ENCODE results near the gene PFKFB4. TPM values are rescaled to one million over a fixed set of nuclear protein-coding genes. Genes with fewer than 3 reads are reported as not detected.

The PFKFB4 gene
- total and polyA plus RNA-seq, 10 donors = 2.0 to 43.1 (median 19.4) TPM

- no peaks in the 10 kb centered on the region for H3K9me3 ChIP-seq
- H3K27ac ChIP-seq = peak overlapping the region; percentile 87 to 99 (median 95)
- 84 to 91% (median 86%) methylated on average over 5 of the region's 5 CpGs for WGBS, 5 donors
- intact Hi-C loops (cut with DNase I; ENCODE audit: low total_unique reads) = no loop called here
- no peak for DNase-seq
- H3K27me3 ChIP-seq (replicated peaks in 1 of 7) = no peaks in the 10 kb centered on the region
- peaks cover 46 to 95% (median 78%) of the 10 kb centered on the region in 6 donors for H3K4me1 ChIP-seq
- TF ChIP-seq POLR2A (IDR thresholded peaks at IDR 0.05) (no peak), POLR2AphosphoS5 (IDR thresholded peaks at IDR 0.05) (no peak)
- TF ChIP-seq, protein P1, sequence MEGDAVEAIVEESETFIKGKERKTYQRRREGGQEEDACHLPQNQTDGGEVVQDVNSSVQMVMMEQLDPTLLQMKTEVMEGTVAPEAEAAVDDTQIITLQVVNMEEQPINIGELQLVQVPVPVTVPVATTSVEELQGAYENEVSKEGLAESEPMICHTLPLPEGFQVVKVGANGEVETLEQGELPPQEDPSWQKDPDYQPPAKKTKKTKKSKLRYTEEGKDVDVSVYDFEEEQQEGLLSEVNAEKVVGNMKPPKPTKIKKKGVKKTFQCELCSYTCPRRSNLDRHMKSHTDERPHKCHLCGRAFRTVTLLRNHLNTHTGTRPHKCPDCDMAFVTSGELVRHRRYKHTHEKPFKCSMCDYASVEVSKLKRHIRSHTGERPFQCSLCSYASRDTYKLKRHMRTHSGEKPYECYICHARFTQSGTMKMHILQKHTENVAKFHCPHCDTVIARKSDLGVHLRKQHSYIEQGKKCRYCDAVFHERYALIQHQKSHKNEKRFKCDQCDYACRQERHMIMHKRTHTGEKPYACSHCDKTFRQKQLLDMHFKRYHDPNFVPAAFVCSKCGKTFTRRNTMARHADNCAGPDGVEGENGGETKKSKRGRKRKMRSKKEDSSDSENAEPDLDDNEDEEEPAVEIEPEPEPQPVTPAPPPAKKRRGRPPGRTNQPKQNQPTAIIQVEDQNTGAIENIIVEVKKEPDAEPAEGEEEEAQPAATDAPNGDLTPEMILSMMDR (IDR thresholded peaks at IDR 0.05 in 8 of 11, conservative IDR thresholded peaks at IDR 0.05 in 3 of 11) = no peak
- H3K36me3 ChIP-seq = peaks cover 0 to 63% (median 14%) of the 10 kb centered on the region in 6 donors
- peak overlapping the region in 1 of 8 donors; percentile 83 for H3K4me3 ChIP-seq
Observed at GRCh38 chr3:48473617-48473952, 83.0 kb downstream of the PFKFB4 start.

GRCh38 chr3:48472923-48473616 lies 83.5 kb downstream of the PFKFB4 start:
- Histone ChIP-seq H3K4me3 (peak overlapping the region; percentile 55 to 83 (median 66)), H3K27me3 (replicated peaks in 1 of 7) (no peaks in the 10 kb centered on the region), H3K4me1 (peaks cover 47 to 95% (median 78%) of the 10 kb centered on the region in 6 donors), H3K36me3 (peaks cover 0 to 63% (median 19%) of the 10 kb centered on the region in 6 donors), H3K9me3 (no peaks in the 10 kb centered on the region), H3K27ac (peak overlapping the region; percentile 87 to 99 (median 95))
- 6 to 8% (median 6%) methylated on average over 16 to 17 of the region's 17 CpGs for WGBS, 5 donors
- peak; percentile 98 for DNase-seq
- intact Hi-C loops (cut with DNase I; ENCODE audit: low total_unique reads) = no loop called here
- TF ChIP-seq POLR2A (IDR thresholded peaks at IDR 0.05) (peak in 1 of 3 donors; percentile 85), POLR2AphosphoS5 (IDR thresholded peaks at IDR 0.05) (peak; percentile 92 to 96 (median 95))
- TF ChIP-seq, protein P1 (IDR thresholded peaks at IDR 0.05 in 8 of 11, conservative IDR thresholded peaks at IDR 0.05 in 3 of 11) = peak; percentile 38 to 71 (median 55)

GRCh38 chr3:48472673-48472922 lies 84.0 kb downstream of the PFKFB4 start:
- no peaks in the 10 kb centered on the region for H3K27me3 ChIP-seq (replicated peaks in 1 of 7)
- H3K9me3 ChIP-seq = no peaks in the 10 kb centered on the region
- intact Hi-C loops (cut with DNase I; ENCODE audit: low total_unique reads) = no loop called here
- peak overlapping the region; percentile 87 to 99 (median 95) for H3K27ac ChIP-seq
- H3K36me3 ChIP-seq = peaks cover 0 to 63% (median 24%) of the 10 kb centered on the region in 6 donors
- DNase-seq = no peak
- WGBS, 5 donors = 0 to 1% (median 0%) methylated on average over 5 of the region's 5 CpGs
- peaks cover 49 to 95% (median 78%) of the 10 kb centered on the region in 6 donors for H3K4me1 ChIP-seq
- peak overlapping the region; percentile 55 to 83 (median 66) for H3K4me3 ChIP-seq
- TF ChIP-seq, protein P1 (IDR thresholded peaks at IDR 0.05 in 8 of 11, conservative IDR thresholded peaks at IDR 0.05 in 3 of 11) = no peak
- TF ChIP-seq POLR2A (IDR thresholded peaks at IDR 0.05) (no peak), POLR2AphosphoS5 (IDR thresholded peaks at IDR 0.05) (no peak)

DNA sequence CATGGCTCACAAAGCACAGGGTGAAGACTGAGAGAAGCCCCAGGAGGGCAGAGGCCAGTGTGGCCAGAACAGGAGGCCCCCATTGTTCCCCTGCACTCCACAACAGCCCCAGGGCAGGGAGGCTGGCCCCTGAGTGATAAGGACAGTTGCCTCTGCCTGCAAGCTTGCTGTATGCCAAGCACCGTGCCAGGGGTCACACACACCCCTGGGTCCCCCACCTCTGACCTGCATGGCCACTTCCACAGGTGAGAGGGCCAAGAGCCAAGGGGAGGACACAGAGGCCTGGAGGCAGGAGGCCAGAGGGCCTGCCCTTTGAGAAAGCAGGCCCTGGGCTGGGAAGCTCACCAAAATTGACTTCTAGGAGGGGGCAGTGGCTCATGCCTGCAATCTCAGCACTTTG lies 86.3 kb downstream of the PFKFB4 start:
- H3K27me3 ChIP-seq (replicated peaks in 1 of 7) = no peaks in the 10 kb centered on the region
- peak overlapping the region in 7 of 8 donors; percentile 40 to 99 (median 92) for H3K27ac ChIP-seq
- H3K4me1 ChIP-seq = peaks cover 60 to 98% (median 85%) of the 10 kb centered on the region in 6 donors
- peak overlapping the region in 1 of 8 donors; percentile 39 for H3K4me3 ChIP-seq
- intact Hi-C loops (cut with DNase I; ENCODE audit: low total_unique reads) = no loop called here
- 63 to 91% (median 67%) methylated on average over 1 of the region's 1 CpG for WGBS, 5 donors
- no peaks in the 10 kb centered on the region for H3K9me3 ChIP-seq
- no peak for TF ChIP-seq POLR2A (IDR thresholded peaks at IDR 0.05)
- TF ChIP-seq, protein P1 (IDR thresholded peaks at IDR 0.05 in 8 of 11, conservative IDR thresholded peaks at IDR 0.05 in 3 of 11) = no peak
- TF ChIP-seq POLR2AphosphoS5 (IDR thresholded peaks at IDR 0.05) = peak in 1 of 3 donors; percentile 41
- peak; percentile 68 for DNase-seq
- H3K36me3 ChIP-seq = peaks cover 0 to 50% (median 31%) of the 10 kb centered on the region in 6 donors

All from spleen (tissue), 11 donors.